Lower leg skin (tissue), 3 donors: Measurements from ENCODE around the gene MCRIP2.

Source experiments
- CTCF ChIP-seq, 3 donors: fragments of 450-650 bp; IDR thresholded peaks; one replicate each; pipeline ENCODE4 v1.5.1; 2016; ENCODE audit warnings: antibody characterized with exemption in 3 of 3, mild to moderate bottlenecking in 3 of 3, moderate library complexity in 2 of 3
- POLR2A ChIP-seq, 2 donors: fragments of 450-650 bp; IDR thresholded peaks; one replicate each; pipeline ENCODE4 v1.6.1; 2016 to 2017; ENCODE audit warnings: antibody characterized with exemption in 2 of 2, mild to moderate bottlenecking in 1 of 2, moderate library complexity in 1 of 2

- no peak for TF ChIP-seq CTCF (IDR thresholded peaks at IDR 0.05)
- TF ChIP-seq POLR2A (IDR thresholded peaks at IDR 0.05), result no peak
These were observed 28.0 kb downstream of the MCRIP2 start for GRCh38 chr16:669666-670065.
